SK-N-MC (cell line): ENCODE measurements around the gene CHAC1.
"Not testable (repeated sequence)": the region's sequence is repeated elsewhere in the genome, so short reads cannot be mapped to it uniquely, and the experiment has no call there.

Source experiments
- DNase-seq: peaks from one replicate; pipeline ENCODE4 v3.0.0-alpha.2; 2011; ENCODE audit warnings: low read depth, low spot score
- H3K27ac ChIP-seq: fragments of 200-600 bp; sonication (generic); 2 replicates; pipeline ENCODE4 v1.5.1; 2016; ENCODE audit warnings: mixed run types
- H3K36me3 ChIP-seq: fragments of 200-600 bp; sonication (generic); 2 replicates; pipeline ENCODE4 v1.6.1; 2017; ENCODE audit warnings: antibody characterized with exemption, low read length, mixed read lengths; ENCODE audit not compliant: insufficient read depth
- H3K4me3 ChIP-seq: fragments of 200-600 bp; sonication (generic); 2 replicates; pipeline ENCODE4 v1.5.1; 2016
- H3K9ac ChIP-seq: fragments of 200-600 bp; sonication (generic); 2 replicates; pipeline ENCODE4 v1.8.0; 2017; ENCODE audit warnings: mixed run types, mixed read lengths; ENCODE audit not compliant: insufficient read length
- H3K9me3 ChIP-seq: fragments of 200-600 bp; sonication (generic); 2 replicates; pipeline ENCODE4 v1.6.1; 2017; ENCODE audit warnings: low read depth, mild to moderate bottlenecking, antibody characterized with exemption, low read length, moderate library complexity, mixed read lengths
- EZH2 ChIP-seq: fragments of 200-600 bp; sonication (generic); IDR thresholded peaks from one replicate; pipeline ENCODE4 v1.6.1; 2017; ENCODE audit warnings: antibody characterized with exemption
- FOXP2 ChIP-seq: optimal IDR thresholded peaks from 2 replicates; pipeline ENCODE3; 2011; ENCODE audit warnings: mild to moderate bottlenecking, moderate library complexity; ENCODE audit not compliant: insufficient read depth; ENCODE audit errors: extremely low read length, control extremely low read depth
- POLR2AphosphoS5 ChIP-seq: IDR thresholded peaks from 2 replicates; pipeline ENCODE4 v1.6.1; 2012; ENCODE audit warnings: mild to moderate bottlenecking, low read depth, low read length, borderline replicate concordance

The CHAC1 gene

DNA sequence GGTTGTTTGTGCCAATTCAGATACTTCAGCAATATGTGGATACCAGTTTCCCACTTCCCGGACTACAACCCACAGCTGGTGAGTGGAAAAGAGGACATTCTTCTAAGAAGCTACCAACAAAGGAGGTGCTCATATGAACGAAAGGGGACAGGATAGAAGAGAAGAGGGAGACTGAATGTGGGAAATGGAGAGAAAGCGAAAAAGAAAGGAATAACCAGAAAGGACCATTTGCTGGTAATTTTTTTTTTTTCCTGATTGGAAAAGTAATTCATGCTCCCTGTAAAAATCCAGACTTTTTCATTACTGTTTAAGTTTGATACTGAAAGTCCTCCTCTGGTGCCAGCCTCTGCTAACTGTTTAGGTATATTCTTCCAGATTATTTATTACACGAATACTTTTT, 1.5 kb upstream of the CHAC1 start:
- Histone ChIP-seq H3K9ac (peak overlapping the region; percentile 99), H3K27ac (peak overlapping the region; percentile 95), H3K36me3 (peaks cover 31% of the 10 kb centered on the region; the same call in 1 of the 2 replicates), H3K4me3 (peak overlapping the region; percentile 77; the same call in 1 of the 2 replicates), H3K9me3 (no peaks in the 10 kb centered on the region)
- no peak for DNase-seq
- no peak for TF ChIP-seq FOXP2
- TF ChIP-seq EZH2: no peak
- no peak for TF ChIP-seq POLR2AphosphoS5

DNA sequence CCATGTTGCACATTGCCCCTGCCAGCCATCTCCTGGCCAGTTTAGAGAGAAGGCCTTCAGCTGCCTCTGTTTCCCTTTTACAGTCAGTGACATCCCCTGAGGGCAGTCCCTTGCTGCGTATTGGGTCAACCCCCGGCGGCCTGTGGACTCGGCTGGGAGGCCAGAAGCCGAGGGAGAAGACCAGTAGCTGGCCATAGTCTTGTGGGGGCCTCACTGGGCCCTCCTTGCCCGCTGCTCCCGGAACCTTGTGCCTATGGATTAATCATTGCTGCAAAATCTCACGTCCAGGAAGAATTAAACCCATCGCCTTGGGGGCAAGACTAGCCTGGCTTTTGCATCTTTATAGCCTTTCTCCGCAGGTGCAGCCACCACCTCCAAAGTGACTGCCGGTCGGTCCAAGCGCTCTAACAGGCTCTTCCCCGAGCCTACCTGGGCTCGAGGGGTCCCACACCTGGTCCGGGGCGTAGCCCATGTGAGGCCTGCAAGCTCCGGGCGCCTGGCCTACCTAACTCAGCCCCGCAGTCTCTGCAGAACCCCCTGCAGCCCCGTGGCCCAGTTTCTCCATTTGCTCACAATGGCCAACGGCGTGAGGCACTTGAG, 870 bp upstream of the CHAC1 start:
- Histone ChIP-seq H3K4me3 (peak overlapping the region; percentile 77), H3K36me3 (peaks cover 32% of the 10 kb centered on the region; the same call in 1 of the 2 replicates), H3K27ac (peak overlapping the region; percentile 95), H3K9me3 (no peaks in the 10 kb centered on the region), H3K9ac (peak overlapping the region; percentile 99)
- TF ChIP-seq FOXP2 (no peak), EZH2 (no peak), POLR2AphosphoS5 (no peak)
- no peak for DNase-seq

- Histone ChIP-seq H3K9ac (peak overlapping the region; percentile 79), H3K36me3 (peaks cover 32% of the 10 kb centered on the region; the same call in 1 of the 2 replicates), H3K27ac (no peak overlapping the region), H3K9me3 (no peaks in the 10 kb centered on the region), H3K4me3 (peak overlapping the region; percentile 77)
- no peak for DNase-seq
- TF ChIP-seq FOXP2: no peak
- TF ChIP-seq POLR2AphosphoS5: no peak
- TF ChIP-seq EZH2: no peak
These were observed 423 bp downstream of the CHAC1 start for GRCh38 chr15:40953713-40954074.

DNA sequence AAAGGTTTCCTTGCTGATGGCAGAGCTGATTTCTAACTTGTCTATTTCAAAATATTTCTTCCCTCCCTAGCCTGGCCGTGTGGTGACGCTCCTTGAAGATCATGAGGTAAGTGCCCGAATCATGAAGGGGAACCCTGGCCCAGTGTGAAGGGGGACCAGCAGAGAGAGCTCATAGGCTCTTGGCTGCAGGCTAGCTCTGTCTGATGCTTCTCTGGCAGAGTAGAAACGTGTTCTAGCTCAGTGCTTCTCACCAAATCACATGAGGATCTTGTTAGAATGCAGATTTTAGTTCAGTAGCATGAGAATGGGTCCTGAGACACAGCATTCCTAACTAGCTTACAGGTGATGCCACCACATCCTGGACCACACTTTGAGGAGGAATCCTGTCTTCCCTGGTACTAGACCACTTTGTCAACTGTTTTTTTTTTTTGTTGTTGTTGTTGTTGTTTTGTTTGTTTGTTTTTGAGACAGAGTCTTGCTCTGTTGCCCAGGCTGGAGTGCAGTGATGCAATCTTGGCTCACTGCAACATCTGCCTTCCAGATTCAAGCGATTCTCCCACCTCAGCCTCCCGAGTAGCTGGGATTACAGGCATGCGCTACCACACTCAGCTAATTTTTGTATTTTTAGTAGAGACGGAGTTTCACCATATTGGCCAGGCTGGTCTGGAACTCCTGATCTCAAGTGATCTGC, 1.0 kb downstream of the CHAC1 start:
- peak overlapping the region; percentile 77 for H3K4me3 ChIP-seq
- peak overlapping the region; percentile 79 for H3K9ac ChIP-seq
- not testable (repeated sequence) for H3K27ac ChIP-seq, DNase-seq, H3K9me3 ChIP-seq
- H3K36me3 ChIP-seq: peaks cover 32% of the 10 kb centered on the region; the same call in 1 of the 2 replicates

GRCh38 chr15:40955141-40955903, 2.1 kb downstream of the CHAC1 start:
- no peaks in the 10 kb centered on the region for H3K9me3 ChIP-seq
- peak overlapping the region; percentile 77; the same call in 1 of the 2 replicates for H3K4me3 ChIP-seq
- TF ChIP-seq FOXP2 (no peak), EZH2 (no peak), POLR2AphosphoS5 (no peak)
- DNase-seq: no peak
- peak overlapping the region; percentile 14 for H3K9ac ChIP-seq
- H3K27ac ChIP-seq: no peak overlapping the region
- peaks cover 32% of the 10 kb centered on the region; the same call in 1 of the 2 replicates for H3K36me3 ChIP-seq

- peak overlapping the region; percentile 14 for H3K9ac ChIP-seq
- no peaks in the 10 kb centered on the region for H3K9me3 ChIP-seq
- H3K27ac ChIP-seq: no peak overlapping the region
- DNase-seq: no peak
- peaks cover 32% of the 10 kb centered on the region; the same call in 1 of the 2 replicates for H3K36me3 ChIP-seq
- H3K4me3 ChIP-seq: peak overlapping the region; percentile 77; the same call in 1 of the 2 replicates
- TF ChIP-seq POLR2AphosphoS5 (no peak), EZH2 (no peak), FOXP2 (no peak)
These were observed 2.8 kb downstream of the CHAC1 start for GRCh38 chr15:40955930-40956540.

- DNase-seq: no peak
- TF ChIP-seq POLR2AphosphoS5 (no peak), FOXP2 (no peak), EZH2 (no peak)
- no peak overlapping the region for H3K27ac ChIP-seq
- H3K9ac ChIP-seq: no peak overlapping the region
- H3K9me3 ChIP-seq: no peaks in the 10 kb centered on the region
- no peak overlapping the region; the same call in 1 of the 2 replicates for H3K4me3 ChIP-seq
- H3K36me3 ChIP-seq: peaks cover 32% of the 10 kb centered on the region; the same call in 1 of the 2 replicates
These were observed 3.3 kb downstream of the CHAC1 start for GRCh38 chr15:40956541-40956982.

DNA sequence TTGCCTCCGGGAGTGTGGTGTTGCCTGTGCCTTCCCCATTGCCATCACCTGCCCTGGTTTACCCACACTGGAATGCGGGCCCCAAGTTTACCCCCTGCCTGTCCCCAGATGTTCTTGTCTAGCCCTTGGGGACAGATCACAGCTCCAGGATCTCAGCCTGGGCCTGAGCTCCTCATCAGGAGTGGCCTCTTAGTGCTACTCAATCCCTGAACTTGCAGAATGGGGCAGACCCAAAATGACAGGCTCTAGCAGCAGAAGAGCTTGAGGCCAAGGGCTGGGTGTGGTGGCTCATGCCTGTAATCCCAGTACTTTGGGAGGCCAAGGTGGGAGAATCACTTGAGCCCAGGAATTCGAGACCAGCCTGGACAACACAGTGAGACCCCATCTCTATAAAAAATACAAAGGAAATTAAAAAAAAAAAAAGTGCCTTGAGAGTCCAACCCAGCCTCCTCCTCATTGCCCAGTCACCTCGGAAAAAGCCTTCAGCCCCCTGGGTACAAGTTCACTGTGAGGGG, 3.8 kb downstream of the CHAC1 start:
- TF ChIP-seq POLR2AphosphoS5: no peak
- TF ChIP-seq FOXP2: no peak
- TF ChIP-seq EZH2: no peak
- Histone ChIP-seq H3K9ac (no peak overlapping the region), H3K27ac (no peak overlapping the region), H3K36me3 (peaks cover 32% of the 10 kb centered on the region; the same call in 1 of the 2 replicates), H3K4me3 (no peak overlapping the region; the same call in 1 of the 2 replicates), H3K9me3 (no peaks in the 10 kb centered on the region)
- no peak for DNase-seq
